Heart right ventricle (tissue), 16 donors: ENCODE results near the gene MAMDC2. TPM values are rescaled to one million over a fixed set of nuclear protein-coding genes. Genes with fewer than 3 reads are reported as not detected.

Source experiments
- ATAC-seq, 8 donors: fragments of 200-7000 bp; cut with Tn5 transposase; one replicate each; pipeline ENCODE4 v1.9.1; 2020; ENCODE audit warnings: mild to moderate bottlenecking in 8 of 8, moderate library complexity in 8 of 8, moderate number of reproducible peaks in 1 of 8
- DNase-seq, 2 donors: peaks; one replicate each; pipeline ENCODE4 v3.0.0-alpha.2; 2020
- H3K27ac ChIP-seq, 10 donors: fragments of 200-600 bp; sonication (generic) in 2 of 10; one replicate each; pipeline versions ENCODE4 v1.5.0 to v1.8.0; 2020 to 2022; ENCODE audit warnings: mild to moderate bottlenecking in 3 of 10
- H3K27me3 ChIP-seq, 7 donors: fragments of 200-600 bp; one replicate each; pipeline ENCODE4 v1.8.0; 2021 to 2022; ENCODE audit warnings: mild to moderate bottlenecking in 2 of 7
- H3K36me3 ChIP-seq, 9 donors: fragments of 200-600 bp; sonication (generic) in 1 of 9; one replicate each; pipeline versions ENCODE4 v1.5.0 to v1.8.0; 2020 to 2022; ENCODE audit warnings: mild to moderate bottlenecking in 2 of 9
- H3K4me1 ChIP-seq, 9 donors: fragments of 200-600 bp; sonication (generic) in 1 of 9; one replicate each; pipeline versions ENCODE4 v1.5.0 to v1.8.0; 2020 to 2022; ENCODE audit warnings: mild to moderate bottlenecking in 4 of 9
- H3K4me3 ChIP-seq, 10 donors: fragments of 200-600 bp; sonication (generic) in 2 of 10; one replicate each; pipeline versions ENCODE4 v1.5.0 to v1.8.0; 2020 to 2022; ENCODE audit warnings: mild to moderate bottlenecking in 7 of 10, moderate library complexity in 2 of 10
- H3K9me3 ChIP-seq, 11 donors: fragments of 200-600 bp in 10 of 11; sonication (generic) in 2 of 11; one replicate each; pipeline versions ENCODE4 v1.5.0 to v1.8.0; 2013 to 2022; ENCODE audit warnings: mild to moderate bottlenecking in 2 of 11, control low read depth in 1 of 11, moderate library complexity in 1 of 11
- WGBS, 2 donors: extraction: QIAGEN DNeasy Blood & Tissue Kit; methylation state at CpG; one replicate each; pipeline ENCODE4 v1.1.7; 2013; ENCODE audit warnings: inconsistent platforms in 1 of 2; 5-methylcytosine and 5-hydroxymethylcytosine counted together
- intact Hi-C, 10 donors: fragments of 100-400 bp; cut with DNase I; formaldehyde crosslinking; loops; one replicate each; pipeline versions ENCODE4 v1.11.1 to v1.14.2; 2022
- polyA plus RNA-seq, 2 donors: library from polyadenylated mRNA; stranded (reverse); fragments of 200-250 nt; gene quantifications; one replicate each; pipeline ENCODE4 v1.2.3, GENCODE V29; 2013
- total RNA-seq, 10 donors: library from RNA; stranded (reverse); fragmentation: NEBNext Ultra II Directional in 3 of 10; extraction: Animal tissue kit (Norgen Biotek cat#: 25700) in 3 of 10; gene quantifications; one replicate each; pipeline versions ENCODE4 v1.2.1 to v1.2.4, GENCODE V29; 2021 to 2023
- TF ChIP-seq, protein P1 (sequence below), 9 donors: fragments of 200-600 bp; sonication (generic) in 2 of 9; IDR thresholded peaks; one replicate each; pipeline versions ENCODE4 v1.5.0 to v1.8.0; 2021 to 2022; ENCODE audit warnings: antibody characterized with exemption in 9 of 9, mild to moderate bottlenecking in 5 of 9, moderate library complexity in 1 of 9
- donor health status: Arrhythmogenic right ventricular cardiomyopathy.
- donor health status: ischemic (EF 13 %, LVEDD 7.1; RV severe dilation, severe dysfunction).
- donor health status: healthy with polysubstance abuse.
- donor health status: DM: no; HTN: yes; CAD: no.
- donor health status: DM: no; HTN: no; CAD: no.
- donor health status: ischemic (EF 25% LVEDD 6.9; RV normal size, moderate dysfunction).
- donor health status: ischemic (EF 25% LVEDD 5.7; RV mildly dilated, moderate dysfunction).
- donor health status: healthy.
- donor health status: DM: yes; HTN: yes; CAD: no.
- donor health status: Ischemic cardiomyopathy.
- donor health status: ischemic (EF 35%, LVEDD 5.7; RV mildly dilated, moderate dysfunction).
- donor health status: nonischemic (EF 11% LVEDD 7.7; RV severe dilation, severe dysfunction).
- donor health status: DM: yes; HTN: yes; CAD: no.
- donor health status: PGD.
- donor health status: ischemic (EF 29% LVEDD 5.4; RV normal size, mild dysfunction).
- donor health status: nonischemic (EF 23%, LVEDD 6.1; RV moderate dilation, normal function).

Gene MAMDC2
- total and polyA plus RNA-seq, 12 donors = 2.3 to 11.8 (median 5.8) TPM

DNA sequence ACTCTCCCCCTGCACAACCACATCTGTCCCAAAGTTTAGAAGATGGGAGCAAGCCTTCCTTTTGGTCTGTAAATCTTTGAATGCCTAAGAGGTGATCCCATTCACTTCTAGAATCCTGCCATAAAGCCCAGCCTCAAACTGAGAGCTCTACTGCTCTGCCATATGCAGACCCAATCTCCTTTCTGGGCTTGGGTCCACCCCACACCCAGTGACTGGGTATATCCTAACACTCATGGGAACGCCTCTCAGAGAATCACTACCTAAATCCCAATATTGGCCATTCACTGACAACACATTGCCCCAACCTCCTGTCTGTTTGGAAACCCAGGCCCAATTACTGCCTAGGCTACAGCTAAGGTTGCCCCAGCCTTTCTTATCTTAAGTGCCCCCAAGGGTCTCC lies 90.7 kb downstream of the MAMDC2 start:
- intact Hi-C loops = loop anchor here in 1 of 10 donors (10.0 kb wide), 1 partner anchor 470 kb away; no protein-coding TSS in a partner anchor

DNA sequence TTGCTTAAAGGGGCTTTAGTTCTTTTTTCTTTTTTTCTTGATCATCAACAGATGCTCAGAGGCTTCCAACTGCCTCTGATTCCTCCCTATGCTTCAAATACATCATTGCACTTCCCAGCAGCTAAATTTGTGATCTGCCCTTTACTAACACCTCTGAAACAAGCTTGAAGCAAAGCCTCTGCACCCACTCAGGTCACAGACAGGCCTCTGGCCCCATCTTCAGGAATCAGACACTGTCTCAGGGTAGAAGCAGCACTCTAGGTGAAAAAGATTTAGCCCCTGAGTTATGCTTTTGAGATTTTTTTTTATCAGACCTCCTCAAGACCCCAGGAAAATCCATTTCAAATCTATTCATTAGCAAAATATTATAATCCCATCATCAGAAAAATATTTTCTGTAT lies 91.5 kb downstream of the MAMDC2 start:
- TF ChIP-seq, protein P1, sequence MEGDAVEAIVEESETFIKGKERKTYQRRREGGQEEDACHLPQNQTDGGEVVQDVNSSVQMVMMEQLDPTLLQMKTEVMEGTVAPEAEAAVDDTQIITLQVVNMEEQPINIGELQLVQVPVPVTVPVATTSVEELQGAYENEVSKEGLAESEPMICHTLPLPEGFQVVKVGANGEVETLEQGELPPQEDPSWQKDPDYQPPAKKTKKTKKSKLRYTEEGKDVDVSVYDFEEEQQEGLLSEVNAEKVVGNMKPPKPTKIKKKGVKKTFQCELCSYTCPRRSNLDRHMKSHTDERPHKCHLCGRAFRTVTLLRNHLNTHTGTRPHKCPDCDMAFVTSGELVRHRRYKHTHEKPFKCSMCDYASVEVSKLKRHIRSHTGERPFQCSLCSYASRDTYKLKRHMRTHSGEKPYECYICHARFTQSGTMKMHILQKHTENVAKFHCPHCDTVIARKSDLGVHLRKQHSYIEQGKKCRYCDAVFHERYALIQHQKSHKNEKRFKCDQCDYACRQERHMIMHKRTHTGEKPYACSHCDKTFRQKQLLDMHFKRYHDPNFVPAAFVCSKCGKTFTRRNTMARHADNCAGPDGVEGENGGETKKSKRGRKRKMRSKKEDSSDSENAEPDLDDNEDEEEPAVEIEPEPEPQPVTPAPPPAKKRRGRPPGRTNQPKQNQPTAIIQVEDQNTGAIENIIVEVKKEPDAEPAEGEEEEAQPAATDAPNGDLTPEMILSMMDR (IDR thresholded peaks at IDR 0.05) = no peak
- H3K9me3 ChIP-seq = no peaks in the 10 kb centered on the region
- H3K27me3 ChIP-seq = no peaks in the 10 kb centered on the region
- DNase-seq (no peak), ATAC-seq (no peak)
- H3K4me1 ChIP-seq = peaks cover 0 to 8% (median 0%) of the 10 kb centered on the region in 9 donors
- no peak overlapping the region for H3K27ac ChIP-seq
- H3K4me3 ChIP-seq = no peak overlapping the region
- intact Hi-C loops = loop anchor here in 1 of 10 donors (10.0 kb wide), 1 partner anchor 470 kb away; no protein-coding TSS in a partner anchor
- peaks cover 0 to 6% (median 0%) of the 10 kb centered on the region in 9 donors for H3K36me3 ChIP-seq

More for the DNA sequence above, 90.7 kb downstream of the MAMDC2 start:
- Histone ChIP-seq H3K36me3 (peaks cover 0 to 1% (median 0%) of the 10 kb centered on the region in 9 donors), H3K9me3 (no peaks in the 10 kb centered on the region), H3K27ac (no peak overlapping the region), H3K4me3 (no peak overlapping the region), H3K27me3 (no peaks in the 10 kb centered on the region), H3K4me1 (peaks cover 0 to 8% (median 0%) of the 10 kb centered on the region in 9 donors)
- ATAC-seq = no peak
- TF ChIP-seq, protein P1 (IDR thresholded peaks at IDR 0.05) = no peak
- WGBS, 2 donors = 90 to 100% methylated on average over 1 of the region's 1 CpG
- DNase-seq = no peak

DNA sequence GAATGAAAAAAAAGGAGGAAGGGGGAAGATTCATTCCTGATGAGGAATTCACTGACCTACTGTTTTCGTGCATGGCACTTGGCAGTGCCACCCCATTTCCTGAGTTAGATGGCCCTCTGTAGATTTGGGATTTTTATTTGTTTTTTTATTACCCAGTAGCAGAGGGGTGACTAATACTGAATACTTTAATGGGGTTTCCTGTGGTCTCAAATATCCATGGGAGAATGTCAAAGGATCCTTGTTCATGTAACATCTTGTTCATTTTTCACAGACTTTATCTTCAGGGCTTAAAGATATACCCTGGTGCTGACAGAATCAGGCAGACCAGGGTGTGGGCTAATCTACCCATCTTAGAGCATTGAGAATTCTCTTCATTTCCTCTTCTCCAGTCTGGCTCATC lies 93.0 kb downstream of the MAMDC2 start:
- peaks cover 0 to 8% (median 0%) of the 10 kb centered on the region in 9 donors for H3K4me1 ChIP-seq
- DNase-seq (no peak), ATAC-seq (peak in 1 of 8 donors; percentile 25)
- 39 to 57% methylated on average over 1 of the region's 1 CpG for WGBS, 2 donors
- TF ChIP-seq, protein P1 (IDR thresholded peaks at IDR 0.05) = no peak
- H3K4me3 ChIP-seq = no peak overlapping the region
- intact Hi-C loops = loop anchor here in 1 of 10 donors (10.0 kb wide), 1 partner anchor 468 kb away; no protein-coding TSS in a partner anchor
- peaks cover 0 to 19% (median 0%) of the 10 kb centered on the region in 9 donors for H3K36me3 ChIP-seq
- no peak overlapping the region for H3K27ac ChIP-seq
- no peaks in the 10 kb centered on the region for H3K9me3 ChIP-seq
- no peaks in the 10 kb centered on the region for H3K27me3 ChIP-seq

DNA sequence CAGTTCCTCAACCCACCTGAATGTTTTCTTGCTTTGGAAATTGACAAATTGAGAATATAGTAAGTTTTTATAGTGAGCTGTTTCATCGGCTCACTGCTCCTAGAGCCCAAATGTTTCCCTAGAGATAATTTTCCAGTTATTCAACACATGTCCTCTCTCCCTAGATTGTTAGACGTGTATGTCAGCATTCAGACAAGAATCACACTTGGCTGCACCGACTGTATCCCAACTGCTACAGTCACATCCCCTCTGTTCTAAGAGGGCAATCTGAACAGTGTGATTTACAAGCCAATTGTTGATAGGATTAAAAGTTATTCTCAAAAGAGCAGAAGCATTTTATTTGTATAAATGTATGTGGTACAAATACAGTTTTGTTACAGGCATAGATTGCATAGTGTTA lies 93.9 kb downstream of the MAMDC2 start:
- H3K4me1 ChIP-seq = peaks cover 0 to 8% (median 0%) of the 10 kb centered on the region in 9 donors
- H3K4me3 ChIP-seq = no peak overlapping the region
- TF ChIP-seq, protein P1 (IDR thresholded peaks at IDR 0.05) = no peak
- no peak for DNase-seq
- WGBS, 2 donors = 45 to 47% methylated on average over 3 of the region's 3 CpGs
- no peaks in the 10 kb centered on the region for H3K27me3 ChIP-seq
- peaks cover 0 to 24% (median 0%) of the 10 kb centered on the region in 9 donors for H3K36me3 ChIP-seq
- ATAC-seq = peak in 1 of 8 donors; percentile 28
- no peaks in the 10 kb centered on the region for H3K9me3 ChIP-seq
- H3K27ac ChIP-seq = no peak overlapping the region
- intact Hi-C loops = loop anchor here in 1 of 10 donors (10.0 kb wide), 1 partner anchor 467 kb away; no protein-coding TSS in a partner anchor
